CD4-positive, alpha-beta T cell treated with Interleukin-2 at 100 ng/mL for 4 hours (primary cell): ENCODE measurements around the gene DSCAM.

ENCODE experiments used
- DNase-seq: peaks from one replicate; pipeline ENCODE4 v3.0.0-alpha.2; 2020; ENCODE audit warnings: low spot score

The DSCAM gene

GRCh38 chr21:40768056-40768455, 78.9 kb downstream of the DSCAM start:
- no peak for DNase-seq

GRCh38 chr21:40766381-40766780, 80.6 kb downstream of the DSCAM start:
- no peak for DNase-seq

- no peak for DNase-seq
Observed at GRCh38 chr21:40765811-40766210, 81.1 kb downstream of the DSCAM start.

- DNase-seq = no peak
Observed at GRCh38 chr21:40760821-40761220, 86.1 kb downstream of the DSCAM start.

GRCh38 chr21:40759061-40759460, 87.9 kb downstream of the DSCAM start:
- no peak for DNase-seq

- no peak for DNase-seq
Observed at GRCh38 chr21:40757366-40757765, 89.6 kb downstream of the DSCAM start.

GRCh38 chr21:40754466-40754865, 92.5 kb downstream of the DSCAM start:
- no peak for DNase-seq

GRCh38 chr21:40753756-40754155, 93.2 kb downstream of the DSCAM start:
- DNase-seq = no peak

- DNase-seq = no peak
Observed at GRCh38 chr21:40752125-40752524, 94.8 kb downstream of the DSCAM start.

GRCh38 chr21:40751221-40751620, 95.7 kb downstream of the DSCAM start:
- DNase-seq = no peak

- no peak for DNase-seq
Observed at GRCh38 chr21:40736145-40736544, 110.8 kb downstream of the DSCAM start.

- DNase-seq = no peak
Observed at GRCh38 chr21:40733024-40733397, 113.9 kb downstream of the DSCAM start.

- no peak for DNase-seq
Observed at GRCh38 chr21:40732253-40733023, 114.5 kb downstream of the DSCAM start.

- no peak for DNase-seq
Observed at GRCh38 chr21:40731206-40731605, 115.8 kb downstream of the DSCAM start.

GRCh38 chr21:40730426-40730800, 116.5 kb downstream of the DSCAM start:
- DNase-seq = no peak

GRCh38 chr21:40729761-40730425, 117.1 kb downstream of the DSCAM start:
- DNase-seq = no peak

- DNase-seq = no peak
Observed at GRCh38 chr21:40723966-40724365, 123.0 kb downstream of the DSCAM start.

- no peak for DNase-seq
Observed at GRCh38 chr21:40723317-40723716, 123.6 kb downstream of the DSCAM start.

GRCh38 chr21:40719615-40720014, 127.3 kb downstream of the DSCAM start:
- no peak for DNase-seq

GRCh38 chr21:40717028-40717427, 129.9 kb downstream of the DSCAM start:
- DNase-seq = no peak

GRCh38 chr21:40714536-40714935, 132.4 kb downstream of the DSCAM start:
- no peak for DNase-seq

GRCh38 chr21:40707656-40708244, 139.2 kb downstream of the DSCAM start:
- no peak for DNase-seq
